GM21737 (cell line): Measurements from ENCODE around the gene TRERF1.
"Not testable (repeated sequence)": the region's sequence is repeated elsewhere in the genome, so short reads cannot be mapped to it uniquely, and the experiment has no call there.

Experiments
- ATAC-seq: cut with Tn5 transposase; IDR thresholded peaks from one replicate; pipeline ENCODE4 v1.9.1; 2021; ENCODE audit warnings: mild to moderate bottlenecking, moderate library complexity; ENCODE audit not compliant: unreplicated experiment

The TRERF1 gene

DNA sequence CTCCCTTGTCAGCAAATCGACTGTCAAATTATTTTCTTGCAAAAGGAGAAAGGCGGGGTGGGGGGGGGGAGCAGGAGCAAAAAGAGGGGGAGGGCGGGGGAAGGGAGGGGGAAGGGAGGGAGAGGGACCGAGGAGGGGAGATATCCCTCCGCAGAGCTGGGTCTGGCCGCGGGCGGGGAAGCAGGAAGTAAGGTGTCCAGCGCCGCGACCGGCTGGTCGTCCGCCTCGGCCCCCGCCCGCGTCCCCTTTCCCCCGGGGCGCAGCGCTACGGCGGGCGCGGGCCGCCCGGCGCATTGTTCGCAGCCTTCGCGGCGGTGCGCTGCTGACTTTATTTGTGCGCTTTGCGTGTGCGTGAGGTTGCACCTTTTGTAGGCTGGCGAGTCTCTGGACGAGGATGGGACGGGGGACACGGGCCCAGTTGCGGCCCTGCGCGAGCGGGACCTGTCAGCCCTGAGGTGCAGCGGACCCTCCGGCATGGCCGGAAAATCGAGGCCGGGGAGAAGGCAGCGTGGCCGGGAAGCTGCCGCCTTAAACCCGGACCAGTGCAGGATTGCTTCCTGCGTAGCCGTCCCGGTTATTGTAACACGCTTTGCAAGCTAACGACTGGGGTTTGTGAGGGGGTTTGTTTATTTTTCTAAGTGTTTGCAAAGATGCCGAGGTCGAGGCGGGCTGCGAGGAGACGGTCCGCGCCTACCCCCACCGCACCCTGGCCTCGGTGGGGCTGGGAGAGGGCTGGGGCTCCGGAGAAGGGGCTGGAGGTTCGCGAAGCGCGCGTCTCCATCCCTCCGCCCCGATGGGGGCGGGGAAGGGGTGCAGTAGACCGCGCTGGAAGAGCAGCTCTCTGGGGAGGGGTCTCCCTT lies 675 bp upstream of the TRERF1 start:
- peak; percentile 24 for ATAC-seq

DNA sequence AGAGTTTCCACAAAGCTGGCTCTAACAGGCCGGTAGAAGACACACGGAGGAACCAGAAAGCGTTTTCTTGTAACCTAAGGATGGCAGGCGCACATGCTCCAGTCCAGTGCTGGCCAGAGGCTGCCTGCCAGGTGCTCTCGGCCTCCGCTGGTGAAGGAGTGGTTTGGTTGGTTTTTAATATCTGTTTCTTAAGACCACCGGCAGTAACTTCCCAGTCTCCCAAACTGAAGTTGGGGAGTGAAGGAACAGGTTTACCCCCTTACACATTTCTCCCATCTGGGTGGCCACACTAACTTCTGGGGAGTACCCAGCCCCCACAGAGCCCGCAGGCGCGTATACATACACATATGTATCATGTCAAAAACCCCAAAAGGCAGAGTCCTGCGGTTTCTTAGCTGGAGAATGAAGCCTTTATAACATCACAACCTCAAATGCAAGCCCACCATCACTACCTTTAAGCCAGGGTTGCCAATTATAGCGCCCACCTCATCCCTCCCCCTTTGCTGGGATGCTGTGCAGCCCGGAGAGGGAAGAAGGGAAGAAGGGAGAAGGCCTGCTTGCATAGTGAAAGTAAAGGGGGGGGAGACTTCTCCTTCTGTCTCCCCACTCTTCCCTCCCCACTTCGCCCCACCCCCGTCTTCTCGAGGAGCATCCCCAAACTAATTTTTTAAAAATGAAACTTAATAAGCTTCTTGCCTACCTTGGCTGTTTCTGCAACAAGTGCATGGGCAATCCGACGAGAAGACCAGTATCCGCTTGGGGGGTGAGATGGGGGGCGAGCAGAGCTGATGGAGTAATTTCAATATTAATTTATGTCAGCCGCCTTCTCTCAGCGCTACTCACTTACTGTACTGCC lies 1.0 kb downstream of the TRERF1 start:
- ATAC-seq, result no peak

DNA sequence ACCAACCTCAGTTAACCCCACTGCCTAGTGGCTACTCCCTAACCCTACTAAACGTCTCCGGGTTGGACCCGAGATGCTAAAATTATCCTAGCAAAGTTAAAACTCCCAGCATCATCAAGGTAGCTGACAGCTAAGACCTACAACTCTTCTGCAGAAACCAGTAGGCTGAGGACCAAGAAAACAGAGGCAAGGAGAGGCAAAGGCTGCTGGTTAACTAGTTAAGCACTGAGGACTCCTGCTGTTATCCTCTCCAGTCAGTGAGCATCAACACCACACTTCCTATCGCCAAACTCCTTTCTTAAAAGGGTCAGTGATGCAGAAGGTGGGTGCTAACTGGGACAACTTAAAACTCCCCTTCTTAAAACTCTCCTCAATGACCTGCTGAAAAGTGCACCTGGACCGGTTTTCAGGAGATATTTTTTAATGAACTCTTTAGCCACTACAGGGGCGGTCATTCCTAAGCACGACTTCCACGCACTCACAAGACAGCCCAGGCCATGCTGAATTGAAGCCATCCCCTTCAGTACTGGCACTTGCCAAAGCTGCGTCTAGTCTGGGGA lies 1.7 kb downstream of the TRERF1 start:
- ATAC-seq, result no peak

DNA sequence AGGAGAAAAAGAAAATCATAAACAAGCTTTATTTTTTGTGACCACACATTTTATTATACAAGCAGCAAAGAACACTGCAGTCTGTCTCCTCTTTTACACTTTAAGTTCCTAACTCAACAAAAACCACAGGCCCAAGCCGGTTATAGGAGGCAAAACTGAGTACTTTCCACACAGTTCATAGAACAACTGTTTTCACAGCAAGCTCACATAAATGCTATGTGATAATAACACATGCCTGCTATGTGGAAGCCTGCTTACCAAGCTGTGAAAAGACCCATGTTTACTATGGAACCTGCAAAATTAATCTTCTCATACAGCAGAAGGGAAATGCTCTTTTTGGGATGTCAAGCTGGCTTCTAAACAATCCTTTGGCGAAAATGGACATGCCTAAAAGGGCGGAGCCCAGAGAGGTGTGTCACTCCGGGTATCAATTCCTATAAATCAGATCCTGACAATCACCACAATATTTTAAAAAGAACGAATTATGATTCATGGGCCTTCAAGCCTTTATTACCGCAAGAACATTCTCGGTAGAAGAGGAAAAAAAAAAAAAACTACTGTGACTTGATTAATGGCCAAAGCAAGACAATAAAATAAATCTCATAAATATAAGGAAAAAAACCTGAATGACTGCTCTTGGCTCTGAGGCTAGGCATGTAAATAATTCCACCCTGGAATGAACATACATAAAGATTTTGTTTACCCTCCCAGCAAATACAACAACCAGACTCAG lies 2.6 kb downstream of the TRERF1 start:
- ATAC-seq, result no peak

DNA sequence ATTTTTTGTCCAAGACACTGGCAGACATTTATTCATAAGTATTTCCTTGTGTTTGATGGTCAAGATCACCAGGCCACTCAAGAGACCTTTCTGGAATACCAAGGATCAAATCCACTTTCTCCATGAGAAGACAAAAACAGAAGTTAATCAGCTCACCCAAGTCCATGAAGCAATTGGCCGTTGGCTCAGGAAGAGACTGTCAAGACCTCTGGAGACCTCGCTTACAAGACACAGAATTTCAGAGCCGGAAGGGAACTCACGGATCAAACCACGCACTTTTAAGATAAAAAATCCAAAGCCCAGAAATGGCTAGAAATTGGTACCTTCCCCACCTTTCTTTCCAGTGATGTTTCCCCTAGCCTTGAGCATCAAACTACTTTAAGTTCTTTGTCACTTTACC lies 3.3 kb downstream of the TRERF1 start:
- ATAC-seq, result no peak

DNA sequence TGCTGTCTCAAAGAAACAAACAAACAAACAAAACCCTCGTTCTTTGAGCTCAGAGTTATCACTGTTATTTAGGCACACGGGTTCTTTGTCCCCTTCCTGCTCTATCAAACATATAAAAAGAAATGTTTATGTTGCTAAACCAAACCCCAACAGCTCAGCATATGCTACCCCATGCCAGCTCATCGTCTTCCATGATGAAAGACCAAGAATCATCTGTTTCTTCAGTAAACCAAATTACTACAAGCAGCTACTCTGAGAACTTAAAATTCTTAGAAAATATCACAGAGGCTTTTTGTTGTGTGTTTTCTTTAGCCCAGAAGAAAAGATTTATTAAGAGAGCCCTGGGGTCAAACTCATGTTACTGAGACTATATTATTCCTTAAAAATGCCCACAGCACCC lies 4.7 kb downstream of the TRERF1 start:
- ATAC-seq, result no peak

DNA sequence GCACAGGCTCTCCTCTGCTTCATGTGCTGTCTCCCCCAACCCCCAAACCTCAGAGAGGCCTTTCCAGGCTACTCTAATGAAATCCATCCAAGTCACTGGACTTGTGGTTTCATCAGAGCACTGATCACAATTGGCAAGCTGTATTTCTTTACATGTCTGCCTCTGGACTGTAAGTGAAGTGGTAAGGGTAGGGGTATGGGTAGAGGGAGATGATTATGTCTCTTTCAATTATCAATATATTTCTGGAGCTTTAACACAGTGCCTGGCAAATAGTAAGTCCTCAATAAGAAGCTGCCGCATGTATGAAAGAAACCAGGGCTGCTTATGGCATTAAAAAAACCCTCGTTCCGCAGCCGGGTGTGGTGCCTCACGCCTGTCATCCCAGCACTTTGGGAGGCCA lies 5.4 kb downstream of the TRERF1 start:
- no peak for ATAC-seq

DNA sequence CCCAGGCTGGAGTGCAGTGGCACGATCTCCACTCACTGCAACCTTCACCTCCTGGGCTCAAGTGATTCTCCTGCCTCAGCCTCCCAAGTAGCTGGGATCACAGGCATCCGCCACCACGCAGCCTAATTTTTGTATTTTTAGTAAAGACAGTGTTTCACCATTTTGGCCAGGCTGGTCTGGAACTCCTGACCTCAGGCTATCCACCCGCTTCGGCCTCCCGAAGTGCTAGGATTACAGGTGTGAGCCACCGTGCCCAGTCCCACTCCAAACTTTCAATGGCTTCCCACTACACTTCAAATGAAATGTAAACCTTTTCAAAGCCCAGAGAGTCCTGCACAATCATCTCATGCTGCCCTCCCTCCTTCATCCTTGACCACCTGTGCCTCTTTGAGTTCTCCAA lies 5.8 kb downstream of the TRERF1 start:
- ATAC-seq, result not testable (repeated sequence)

DNA sequence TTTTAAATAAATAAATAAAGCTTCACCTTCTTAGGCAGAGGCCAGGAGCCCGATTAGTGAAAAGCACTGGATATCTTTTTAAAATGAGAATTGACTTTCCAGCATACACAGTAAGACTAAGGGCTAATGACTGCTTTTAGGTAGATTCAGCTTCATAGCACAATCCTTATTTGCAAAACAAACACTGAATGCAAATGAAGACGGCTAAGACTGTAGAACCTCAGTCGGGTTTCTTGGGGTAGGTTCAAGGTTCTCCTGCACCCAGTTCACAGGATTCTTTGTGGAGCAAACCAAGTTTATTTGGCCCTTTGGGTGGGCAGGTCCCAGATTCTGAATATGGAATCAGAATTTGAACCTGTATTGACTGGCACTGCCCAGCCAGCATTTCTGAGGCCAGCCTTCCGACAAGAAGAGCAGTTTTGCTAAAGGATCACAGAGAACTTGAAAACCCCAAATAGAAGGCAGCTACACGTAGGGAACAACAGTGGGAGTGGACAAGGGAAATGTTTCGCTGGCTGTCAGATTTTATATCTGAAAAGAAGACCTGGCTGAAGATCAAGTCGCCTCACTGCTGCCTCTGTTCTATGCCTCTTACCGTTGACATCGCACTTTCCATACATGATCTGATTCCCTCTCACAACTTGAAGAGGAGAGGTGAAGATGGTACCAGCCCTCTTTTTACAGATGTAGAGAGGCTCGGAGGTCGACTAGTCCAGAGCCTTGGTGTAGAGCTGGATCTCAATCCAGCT lies 8.2 kb downstream of the TRERF1 start:
- no peak for ATAC-seq

DNA sequence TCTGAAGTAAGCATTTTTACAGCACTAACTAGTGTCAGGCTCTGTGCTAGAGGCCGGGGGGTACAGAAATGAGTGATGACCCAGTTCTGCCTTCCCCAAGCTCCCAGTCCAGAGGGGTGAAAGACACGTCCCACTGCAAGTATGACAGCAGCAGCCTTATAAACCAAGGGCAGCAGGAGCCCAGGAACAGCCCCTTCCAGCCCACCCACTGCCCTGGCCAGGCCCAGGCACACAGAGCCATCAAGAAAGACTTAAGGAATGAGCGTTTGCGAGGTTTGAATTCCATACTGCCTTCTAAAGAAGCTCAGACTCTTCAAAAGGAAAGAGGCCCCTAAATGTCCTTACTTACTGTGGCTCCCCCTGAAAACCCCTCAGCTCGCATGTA lies 10.0 kb downstream of the TRERF1 start:
- no peak for ATAC-seq

DNA sequence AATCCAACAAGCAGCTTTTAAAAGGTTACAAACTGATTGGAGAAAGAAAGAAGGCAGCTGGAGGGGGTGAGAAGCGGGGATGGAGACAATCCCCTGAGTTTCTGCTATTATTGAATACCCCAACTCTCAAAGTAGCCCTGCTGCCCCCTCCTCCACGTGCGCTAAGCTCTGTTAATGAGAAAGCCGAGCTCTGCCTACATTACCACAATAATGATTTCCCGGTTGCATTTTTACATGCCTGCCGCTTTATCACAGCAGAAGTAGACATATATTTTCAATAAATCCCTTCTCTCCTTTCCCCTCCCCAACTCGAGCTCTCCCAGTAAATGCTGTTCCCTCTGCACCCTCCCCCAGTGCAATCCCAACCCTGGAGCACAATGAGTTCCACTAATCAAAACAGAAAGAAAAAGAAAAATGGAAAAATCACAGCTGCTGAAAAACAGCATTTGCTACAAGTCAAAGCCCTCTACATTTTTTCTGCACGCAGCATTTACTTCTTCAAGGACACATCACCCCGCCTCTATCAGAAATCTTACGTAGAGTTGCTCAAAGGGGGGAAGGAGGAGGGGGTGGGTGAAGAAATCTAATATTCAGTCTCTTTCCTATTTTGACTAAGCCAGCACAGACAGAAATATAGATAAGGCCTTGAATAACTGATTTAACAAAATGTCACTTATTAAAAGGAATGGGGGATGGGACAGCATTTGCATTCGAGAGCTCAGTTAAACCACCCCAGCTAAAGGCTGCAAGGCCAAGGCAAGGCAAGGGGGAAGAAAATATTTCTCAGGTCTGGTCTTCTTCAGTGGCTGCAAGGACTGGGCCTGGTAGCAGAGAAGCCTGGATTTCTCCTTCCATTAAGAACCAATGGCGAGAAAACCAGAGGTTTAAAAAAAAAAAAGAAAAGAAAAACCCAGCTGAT lies 10.7 kb downstream of the TRERF1 start:
- no peak for ATAC-seq

DNA sequence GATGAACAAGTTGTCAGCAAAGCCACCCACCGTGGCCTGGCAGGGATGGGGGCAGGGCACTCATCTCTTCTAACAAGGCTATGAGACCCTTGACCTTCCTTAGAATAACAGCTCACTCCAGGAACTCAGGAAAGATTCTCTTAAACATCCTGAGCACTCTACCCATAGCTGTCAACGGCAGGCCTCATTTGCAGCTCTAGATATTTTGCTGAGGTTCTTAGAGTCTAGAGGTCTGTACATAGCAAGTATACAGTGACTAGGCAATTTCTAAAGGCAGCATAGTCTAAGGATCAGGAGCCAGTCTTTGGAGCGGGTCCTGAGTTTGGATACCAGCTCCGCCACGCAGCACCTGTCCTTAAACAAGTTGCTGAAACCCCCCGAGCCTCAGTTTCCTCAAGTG lies 11.7 kb downstream of the TRERF1 start:
- ATAC-seq, result no peak

DNA sequence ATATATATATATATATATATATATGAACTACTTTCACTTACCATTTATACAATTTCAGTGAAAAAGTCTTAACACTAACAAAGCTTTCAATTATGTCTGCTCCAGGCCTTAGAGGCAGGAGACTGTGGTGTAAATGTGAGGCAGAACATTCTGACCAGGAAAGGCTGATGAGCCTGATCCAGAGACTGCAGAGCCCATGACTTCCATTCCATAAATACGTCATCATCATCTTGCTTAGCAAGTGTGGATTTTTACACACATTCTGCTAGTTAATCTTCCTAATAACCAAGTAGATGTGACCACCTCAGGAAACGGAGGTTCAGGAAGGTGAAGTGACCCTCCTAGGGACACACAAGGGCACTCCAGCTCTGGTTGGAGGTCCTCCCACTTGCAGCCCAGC lies 14.9 kb downstream of the TRERF1 start:
- no peak for ATAC-seq

DNA sequence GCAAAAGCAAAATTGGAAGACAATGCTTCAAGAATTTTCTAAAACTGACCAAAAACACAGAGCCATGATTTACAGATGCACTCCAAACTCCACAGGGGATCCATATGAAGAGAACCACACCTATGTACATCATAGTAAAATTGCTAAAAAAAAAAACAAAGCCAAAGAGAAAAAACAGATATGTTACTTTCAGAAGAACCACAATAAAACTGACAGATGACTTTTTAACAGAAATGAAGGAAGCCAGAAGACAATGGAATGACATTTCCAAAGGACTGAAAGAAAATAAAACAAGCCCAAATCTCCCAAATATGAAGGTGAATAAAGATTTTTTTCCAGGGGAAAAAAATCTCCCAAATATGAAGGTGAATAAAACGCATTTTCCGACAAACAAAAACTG lies 17.5 kb downstream of the TRERF1 start:
- no peak for ATAC-seq

DNA sequence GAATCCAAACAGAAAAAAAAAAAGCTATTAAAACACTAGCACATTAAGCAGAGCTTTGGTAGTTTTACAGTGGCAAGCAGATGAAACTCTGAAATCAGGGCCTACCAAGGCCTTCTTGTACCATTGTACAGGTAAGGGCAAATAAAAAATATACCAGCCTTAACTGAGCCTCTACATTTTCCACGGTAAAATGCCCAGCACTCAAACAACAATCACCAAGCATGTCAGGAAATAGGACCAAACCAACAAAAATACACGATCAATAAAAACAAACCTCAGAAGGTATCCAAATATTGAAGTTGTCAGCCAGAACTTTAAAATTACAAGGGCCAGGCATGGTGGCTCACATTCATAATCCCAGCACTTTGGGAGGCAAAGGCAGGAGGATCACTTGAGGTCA lies 18.3 kb downstream of the TRERF1 start:
- ATAC-seq, result no peak

DNA sequence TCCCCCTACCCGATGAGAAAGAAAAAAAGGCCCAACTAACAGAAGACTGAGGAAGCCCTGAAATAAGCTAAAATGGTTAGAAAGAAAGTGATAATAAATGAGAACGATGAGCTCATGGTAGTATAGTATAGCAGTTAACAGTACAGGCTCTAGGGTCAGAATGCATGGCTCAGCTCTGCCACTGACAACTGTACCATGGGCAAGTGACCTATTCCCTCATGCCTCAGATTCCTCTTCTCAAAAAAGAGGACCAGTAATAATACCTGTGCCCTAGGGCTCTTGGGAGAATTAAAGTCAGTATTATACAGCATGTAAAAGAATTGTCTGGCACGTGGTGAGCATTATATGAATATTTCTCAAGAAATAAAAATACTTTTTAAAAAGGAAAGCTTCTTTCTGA lies 19.8 kb downstream of the TRERF1 start:
- ATAC-seq, result no peak

DNA sequence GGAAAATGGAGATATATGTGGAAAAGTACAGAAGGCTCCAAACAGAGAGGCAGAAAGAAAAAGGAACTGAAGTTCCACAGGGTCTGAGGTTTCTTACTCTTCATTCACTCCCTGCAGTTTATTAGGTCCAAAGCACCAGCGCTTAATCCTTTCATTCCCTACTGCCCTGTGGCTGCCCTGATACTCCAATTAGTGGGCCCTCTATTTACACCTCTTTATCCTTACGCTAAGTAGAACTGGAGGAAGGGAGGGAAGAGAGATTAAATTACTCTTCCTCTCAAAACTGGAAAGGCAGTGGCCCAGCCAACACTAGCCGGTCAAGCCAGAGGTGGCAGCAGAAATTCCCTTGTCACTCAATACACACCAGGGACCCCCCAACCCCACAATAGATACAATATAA lies 20.4 kb downstream of the TRERF1 start:
- no peak for ATAC-seq

DNA sequence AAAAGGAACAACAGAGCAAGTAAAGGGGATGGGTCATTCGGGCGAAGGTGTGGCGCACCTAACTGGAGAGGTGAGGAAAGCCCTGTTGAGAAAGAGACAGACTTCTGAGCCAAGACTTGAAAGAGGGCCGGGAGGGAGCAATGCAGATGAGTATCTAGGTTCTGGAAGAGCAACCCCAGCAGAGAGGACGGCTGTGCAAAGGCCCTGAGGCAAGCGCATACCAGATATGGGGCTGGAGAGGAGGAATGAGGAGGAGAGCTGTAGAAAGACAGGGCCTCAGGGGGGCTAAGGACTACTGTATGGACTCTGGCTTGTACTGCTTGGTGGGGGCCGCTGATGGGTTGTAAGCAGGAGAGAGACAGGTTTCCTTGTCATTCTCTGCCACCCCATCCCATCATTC lies 21.9 kb downstream of the TRERF1 start:
- ATAC-seq, result no peak

DNA sequence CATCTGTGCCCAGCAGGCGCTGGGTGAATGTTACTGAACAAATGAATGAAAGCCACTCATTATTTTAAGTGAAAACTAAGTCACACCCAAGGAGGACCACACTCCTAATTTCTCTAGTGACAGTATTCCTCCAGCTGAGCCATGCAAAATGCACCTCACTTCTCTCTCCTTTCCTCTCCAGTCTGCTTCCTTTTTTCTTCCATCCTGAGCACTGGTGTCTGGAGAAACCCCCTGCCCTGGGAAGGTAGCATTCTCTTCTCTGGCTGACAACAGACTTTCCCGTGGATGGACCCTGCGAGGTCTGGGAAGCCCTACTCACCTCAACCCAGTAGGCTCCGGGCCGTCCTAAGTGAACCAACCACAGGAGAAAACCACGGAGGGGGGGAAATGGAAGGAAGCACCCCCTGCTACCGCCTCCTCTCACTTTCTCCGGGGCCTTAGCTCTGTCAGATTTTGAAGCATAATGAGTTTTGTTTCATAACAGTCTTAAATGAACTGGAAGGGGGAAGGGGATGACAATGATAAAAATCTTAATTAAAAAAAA lies 22.6 kb downstream of the TRERF1 start:
- no peak for ATAC-seq
